Measurements from ENCODE around the gene OSTF1.

GRCh38 chr9:75101004-75101588 lies 12.8 kb downstream of the OSTF1 start:
- no peak for TF ChIP-seq POLR2AphosphoS5 (IDR thresholded peaks at IDR 0.05)
- TF ChIP-seq CTCF (IDR thresholded peaks at IDR 0.05): no peak

All from breast epithelium (tissue), 3 donors.